ENCODE data around the gene CTIF. TPM values are rescaled to one million over a fixed set of nuclear protein-coding genes. Genes with fewer than 3 reads are reported as not detected.

Gene CTIF
- total RNA-seq, 1 experiment from 2014 or later: 19.7 TPM

- no peak for DNase-seq (ENCODE audit: low read depth)
Measured at GRCh38 chr18:48885266-48885923, 346.6 kb downstream of the CTIF start.

- DNase-seq (ENCODE audit: low read depth): no peak
Measured at GRCh38 chr18:48885924-48886400, 347.1 kb downstream of the CTIF start.

- DNase-seq (ENCODE audit: low read depth): no peak
Measured at GRCh38 chr18:48886520-48887293, 347.9 kb downstream of the CTIF start.

GRCh38 chr18:48887294-48887904 lies 348.6 kb downstream of the CTIF start:
- DNase-seq (ENCODE audit: low read depth): no peak

GRCh38 chr18:48887905-48888772 lies 349.3 kb downstream of the CTIF start:
- DNase-seq (ENCODE audit: low read depth): no peak

GRCh38 chr18:48888773-48889080 lies 349.9 kb downstream of the CTIF start:
- DNase-seq (ENCODE audit: low read depth): no peak

- no peak for DNase-seq (ENCODE audit: low read depth)
Measured at GRCh38 chr18:48889115-48889941, 350.5 kb downstream of the CTIF start.

GRCh38 chr18:48889981-48890762 lies 351.3 kb downstream of the CTIF start:
- no peak for DNase-seq (ENCODE audit: low read depth)

- DNase-seq (ENCODE audit: low read depth): no peak
Measured at GRCh38 chr18:48891721-48892120, 352.9 kb downstream of the CTIF start.

- no peak for DNase-seq (ENCODE audit: low read depth)
Measured at GRCh38 chr18:48892146-48892855, 353.5 kb downstream of the CTIF start.

GRCh38 chr18:48893061-48893607 lies 354.3 kb downstream of the CTIF start:
- no peak for DNase-seq (ENCODE audit: low read depth)

GRCh38 chr18:48893608-48894600 lies 355.1 kb downstream of the CTIF start:
- no peak for DNase-seq (ENCODE audit: low read depth)

GRCh38 chr18:48894799-48895346 lies 356.0 kb downstream of the CTIF start:
- no peak for DNase-seq (ENCODE audit: low read depth)

- no peak for DNase-seq (ENCODE audit: low read depth)
Measured at GRCh38 chr18:48896326-48896874, 357.6 kb downstream of the CTIF start.

GRCh38 chr18:48896875-48897511 lies 358.2 kb downstream of the CTIF start:
- DNase-seq (ENCODE audit: low read depth): peak; percentile 89

GRCh38 chr18:48897531-48897930 lies 358.7 kb downstream of the CTIF start:
- no peak for DNase-seq (ENCODE audit: low read depth)

GRCh38 chr18:48898521-48898920 lies 359.7 kb downstream of the CTIF start:
- DNase-seq (ENCODE audit: low read depth): no peak

Measured in M059J (cell line).